HG03064 (cell line): ENCODE measurements around the gene SLC2A5.

Experiments used
- ATAC-seq: cut with Tn5 transposase; IDR thresholded peaks from one replicate; pipeline ENCODE4 v1.9.1; 2021; ENCODE audit warnings: low read depth; ENCODE audit not compliant: unreplicated experiment

Gene SLC2A5

DNA sequence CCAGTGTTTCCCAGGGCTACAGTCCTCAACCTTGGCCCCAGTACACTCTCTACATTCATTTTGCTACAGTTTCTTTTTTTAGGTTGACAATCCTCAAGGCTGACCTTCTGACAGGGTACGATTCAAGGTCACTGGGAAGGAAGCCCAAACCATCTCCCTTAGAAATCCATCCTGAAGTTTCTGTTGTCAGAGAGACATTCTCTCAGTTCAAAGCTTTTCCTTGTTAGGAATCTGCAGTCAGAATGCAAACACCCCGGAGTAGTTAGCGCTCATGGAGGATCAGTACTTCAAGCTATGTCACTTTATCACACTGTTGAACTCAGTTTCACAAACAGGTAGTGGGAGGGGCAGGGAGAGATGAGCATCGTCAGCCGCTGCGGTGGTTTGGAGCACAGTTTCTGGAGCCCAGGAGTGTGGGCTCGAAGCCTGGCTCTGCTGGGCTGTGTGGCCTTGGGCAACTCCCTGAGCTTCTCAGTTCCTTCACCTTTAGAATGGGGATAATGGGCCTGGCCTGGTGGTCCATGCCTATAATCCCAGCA is 4.2 kb downstream of the SLC2A5 start:
- no peak for ATAC-seq

GRCh38 chr1:9062846-9063245 is 6.6 kb downstream of the SLC2A5 start:
- no peak for ATAC-seq

GRCh38 chr1:9062021-9062471 is 7.4 kb downstream of the SLC2A5 start:
- no peak for ATAC-seq

DNA sequence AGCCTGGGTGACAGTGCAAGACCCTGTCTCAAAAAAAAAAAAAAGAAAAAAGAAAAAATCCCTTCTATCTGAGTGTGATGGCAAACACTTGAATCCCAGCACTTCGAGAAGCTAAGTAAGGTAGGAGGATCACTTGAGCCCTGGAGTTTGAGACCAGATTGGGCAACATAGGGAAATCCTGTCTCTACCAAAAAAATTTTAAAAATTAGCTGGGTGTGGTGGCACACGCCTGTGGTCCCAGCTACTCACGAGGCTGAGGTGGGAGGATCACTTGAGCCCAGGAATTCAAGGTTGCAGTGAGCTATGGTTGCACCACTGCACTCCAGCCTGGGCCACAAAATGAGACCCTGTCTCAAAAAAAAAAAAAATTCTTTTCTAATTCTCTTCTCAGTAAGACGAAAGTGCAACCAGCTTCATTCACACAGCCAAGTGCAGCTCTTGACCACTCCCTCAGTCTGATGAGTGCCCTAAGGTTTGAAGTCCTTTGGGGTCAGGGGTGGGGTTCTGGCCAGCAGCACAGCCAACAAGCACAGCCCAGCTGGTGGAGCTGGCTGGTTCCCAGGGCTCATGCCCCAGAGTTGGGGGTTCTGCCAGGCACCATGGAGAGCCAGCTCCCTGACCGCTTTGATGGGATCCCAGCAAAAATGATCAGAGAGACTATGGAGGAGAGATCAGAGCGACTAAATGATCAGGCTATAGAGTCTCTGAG is 8.0 kb downstream of the SLC2A5 start:
- ATAC-seq, result no peak

- ATAC-seq, result no peak
Measured at GRCh38 chr1:9059891-9060744, 9.3 kb downstream of the SLC2A5 start.

DNA sequence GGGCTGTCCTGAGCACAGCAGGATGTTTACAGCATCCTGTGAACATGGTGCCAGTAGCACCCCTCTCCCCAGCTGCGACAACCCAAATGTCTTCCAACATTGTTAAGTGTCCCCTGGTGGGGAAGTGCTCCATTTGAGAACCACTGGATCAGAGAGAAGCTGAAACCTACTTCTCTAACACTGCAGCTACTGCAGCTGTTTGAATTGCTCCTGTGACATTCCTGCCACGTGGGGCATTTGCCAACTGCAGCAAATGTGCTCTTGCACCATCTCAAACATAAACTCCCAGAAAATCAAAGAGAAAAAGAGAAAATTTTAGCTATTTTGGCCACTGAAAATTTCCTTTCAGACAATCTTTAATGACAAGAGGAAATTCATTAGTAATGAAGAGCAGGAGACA is 11.0 kb downstream of the SLC2A5 start:
- ATAC-seq, result no peak

DNA sequence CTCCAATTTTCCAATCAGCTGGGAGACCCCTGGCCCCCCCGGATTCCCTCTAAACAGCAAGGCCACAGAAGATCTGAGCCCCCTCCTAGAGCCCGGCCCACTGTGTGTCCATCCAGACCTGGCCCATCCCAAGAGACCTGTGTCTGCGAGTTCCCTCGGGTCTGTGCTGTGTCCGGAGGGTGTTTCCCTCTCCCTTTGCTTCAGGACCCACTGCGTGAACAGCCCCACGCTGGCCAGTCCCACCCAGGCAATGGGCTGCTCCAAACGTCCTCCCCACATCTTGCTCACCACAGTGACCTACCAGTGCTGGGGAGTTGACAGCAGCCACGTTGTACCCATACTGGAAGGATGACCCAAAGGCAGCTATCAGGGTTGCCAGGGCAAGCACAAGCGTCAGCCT is 11.6 kb downstream of the SLC2A5 start:
- ATAC-seq, result no peak

DNA sequence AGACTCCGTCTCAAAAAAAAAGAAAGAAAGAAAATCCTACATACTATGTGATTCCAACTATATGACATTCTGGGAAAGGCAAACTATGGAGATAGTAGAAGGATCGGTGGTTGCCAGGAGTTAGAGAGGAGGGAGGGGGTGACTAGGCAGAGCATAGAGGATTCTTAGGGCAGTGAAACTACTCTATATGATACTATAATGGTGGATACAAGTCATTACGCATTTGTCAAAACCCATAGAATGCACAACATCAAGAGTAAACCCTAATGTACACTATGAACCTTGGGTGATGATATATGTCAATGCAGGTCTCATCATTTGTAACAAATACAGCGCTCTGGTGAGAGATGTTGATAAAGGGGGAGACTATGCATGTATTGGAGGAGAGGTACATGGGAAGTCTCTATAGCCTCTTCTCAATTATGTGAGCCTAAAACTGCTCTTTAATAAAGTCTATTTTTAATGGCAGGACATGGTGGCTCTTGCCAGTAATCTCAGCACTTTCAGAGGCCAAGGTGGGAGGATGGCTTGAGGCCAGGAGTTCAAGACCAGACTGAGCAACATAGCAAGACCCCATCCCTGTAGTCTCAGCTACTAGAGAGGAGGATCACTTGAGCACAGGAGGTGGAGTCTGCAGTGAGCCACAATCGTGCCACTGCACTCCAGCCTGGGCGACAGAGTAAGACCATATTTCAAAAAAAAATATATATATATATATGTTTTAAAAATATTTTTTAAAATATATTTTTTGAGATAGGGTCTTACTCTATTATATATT is 17.0 kb downstream of the SLC2A5 start:
- no peak for ATAC-seq

DNA sequence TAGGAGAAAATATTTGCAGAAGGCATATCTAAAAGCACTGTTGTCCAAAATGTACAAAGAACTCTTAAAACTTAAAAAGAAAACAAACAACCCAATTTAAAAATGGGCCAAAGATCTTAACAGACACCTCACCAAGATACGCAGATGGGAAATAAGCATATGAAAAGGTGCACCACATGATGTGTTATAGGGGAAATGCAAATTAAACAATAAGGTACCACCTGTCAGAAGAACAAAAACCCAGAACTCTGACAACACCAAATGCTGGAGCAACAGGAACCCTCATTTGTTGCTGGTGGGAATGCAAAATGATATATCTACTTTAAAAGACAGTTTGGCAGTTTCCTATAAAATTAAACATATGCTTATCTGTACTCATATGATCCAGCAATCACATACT is 18.1 kb downstream of the SLC2A5 start:
- ATAC-seq, result no peak

DNA sequence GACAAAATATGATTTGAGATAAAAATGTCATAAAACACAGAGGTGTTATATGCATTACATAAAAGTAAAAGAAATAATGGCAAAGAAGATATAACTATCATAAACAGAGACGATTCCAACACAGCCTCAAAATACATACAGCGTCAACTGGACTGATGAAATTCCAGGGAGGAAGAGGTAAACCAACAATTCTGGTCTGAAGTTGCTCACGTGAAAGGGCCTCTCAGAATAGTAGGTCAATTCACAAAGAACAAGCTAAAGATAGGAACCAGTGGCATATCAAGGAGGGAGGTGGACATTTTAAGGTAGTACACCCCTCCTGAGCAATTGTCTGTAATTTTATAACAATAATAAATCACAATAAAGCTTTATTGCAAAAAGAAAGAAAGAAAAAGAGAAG is 18.6 kb downstream of the SLC2A5 start:
- ATAC-seq, result no peak

DNA sequence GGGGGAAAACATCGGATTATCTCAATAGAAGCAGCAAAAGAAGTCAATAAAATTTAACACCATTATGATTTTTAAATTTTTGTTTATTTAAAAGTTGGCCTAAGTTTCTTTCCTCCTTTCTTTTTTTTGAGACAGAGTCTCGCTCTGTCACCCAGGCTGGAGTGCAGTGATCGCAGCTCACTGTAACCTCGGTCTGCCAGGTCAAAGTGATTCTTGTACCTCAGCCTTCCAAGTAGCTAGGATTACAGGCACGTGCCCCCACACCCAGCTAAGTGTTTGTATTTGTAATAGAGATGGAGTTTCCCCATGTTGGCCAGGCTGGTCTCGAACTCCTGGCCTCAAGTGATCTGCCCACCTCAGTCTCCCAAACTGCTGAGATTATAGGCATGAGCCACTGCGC is 20.9 kb downstream of the SLC2A5 start:
- ATAC-seq, result no peak

DNA sequence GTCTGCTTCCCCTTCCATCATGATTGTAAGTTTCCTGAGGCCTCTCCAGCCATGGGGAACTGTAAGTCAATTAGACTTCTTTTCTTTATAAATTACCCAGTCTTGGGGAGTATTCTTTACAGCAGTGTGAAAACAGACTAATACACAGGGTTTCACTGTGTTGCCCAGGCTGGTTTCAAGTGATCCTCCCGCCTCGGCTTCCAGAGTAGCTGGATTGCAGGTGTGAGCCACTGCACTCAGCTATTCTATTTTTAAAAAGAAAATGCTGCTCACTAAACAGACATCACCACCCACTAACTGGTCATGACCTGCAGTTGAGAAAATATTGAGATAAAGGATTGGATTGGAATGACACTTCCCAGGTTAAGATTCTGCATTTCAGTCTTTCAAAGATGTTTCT is 22.4 kb downstream of the SLC2A5 start:
- no peak for ATAC-seq

DNA sequence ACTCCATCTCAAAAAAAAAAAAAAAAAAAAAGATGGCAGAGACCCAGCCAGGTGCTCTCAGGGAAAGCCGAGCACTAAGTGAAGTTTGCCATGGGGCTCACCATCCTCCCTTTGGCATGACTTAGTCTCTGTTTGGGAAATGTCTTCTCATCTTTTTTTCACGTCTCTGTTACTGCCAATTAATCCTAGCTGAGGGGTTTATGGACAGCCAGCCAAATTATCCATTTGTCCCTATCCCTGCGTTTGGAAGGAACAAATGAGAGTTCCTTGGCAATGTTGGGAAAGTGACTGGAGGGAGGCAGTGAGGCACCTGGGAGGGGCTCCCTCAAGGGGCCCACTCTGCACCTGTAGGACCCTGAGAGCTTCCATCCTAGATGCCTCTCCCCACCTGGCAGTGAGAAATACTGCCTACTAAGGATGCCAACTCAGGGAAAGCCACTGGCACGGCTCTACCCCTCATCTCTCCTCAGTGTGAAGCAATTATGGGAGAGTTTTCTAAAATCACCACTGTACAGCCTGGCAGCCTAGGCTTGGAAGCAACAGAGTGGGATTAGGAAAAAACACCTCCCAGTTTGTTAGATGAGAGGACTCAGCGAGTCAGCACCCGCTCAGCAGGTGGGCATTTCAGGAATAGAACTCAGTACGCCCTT is 23.4 kb downstream of the SLC2A5 start:
- no peak for ATAC-seq

DNA sequence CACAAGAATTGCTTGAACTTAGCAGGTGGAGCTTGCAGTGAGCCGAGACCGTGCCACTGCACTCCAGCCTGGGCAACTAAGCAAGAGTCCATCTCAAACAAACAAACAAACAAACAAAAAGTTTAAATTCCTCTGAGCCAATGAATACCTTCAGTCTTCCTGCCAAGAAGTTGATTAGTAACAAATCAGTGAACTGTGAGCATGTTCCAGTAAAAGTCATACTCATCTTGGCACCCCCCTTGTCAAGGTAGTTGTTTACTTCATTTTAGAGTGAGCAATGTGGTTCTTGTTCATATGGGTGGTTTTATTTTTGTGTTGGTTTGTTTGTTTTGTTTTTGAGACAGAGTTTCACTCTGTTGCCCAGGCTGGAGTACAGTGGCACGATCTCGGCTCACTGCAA is 25.2 kb downstream of the SLC2A5 start:
- ATAC-seq, result no peak

DNA sequence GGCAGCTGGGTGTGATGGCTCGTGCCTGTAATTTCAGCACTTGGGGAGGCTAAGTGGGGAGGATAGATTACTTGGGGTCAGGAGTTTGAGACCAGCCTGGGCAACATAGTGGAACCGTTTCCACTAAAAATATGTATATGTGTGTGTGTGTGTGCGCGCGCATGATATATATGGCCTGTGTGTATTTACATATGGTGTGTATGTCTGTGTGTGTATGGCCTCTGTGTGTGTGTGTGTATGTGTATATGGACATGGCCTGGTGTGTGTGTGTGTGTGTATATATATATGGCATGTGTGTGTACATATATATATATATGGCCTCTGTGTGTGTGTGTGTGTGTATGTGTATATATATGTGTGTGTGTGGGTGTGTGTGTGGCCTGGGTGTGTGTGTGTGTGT is 27.2 kb downstream of the SLC2A5 start:
- no peak for ATAC-seq

- no peak for ATAC-seq
Measured at GRCh38 chr1:9041116-9041779, 28.2 kb downstream of the SLC2A5 start.

GRCh38 chr1:9040659-9041030 is 28.8 kb downstream of the SLC2A5 start:
- no peak for ATAC-seq

DNA sequence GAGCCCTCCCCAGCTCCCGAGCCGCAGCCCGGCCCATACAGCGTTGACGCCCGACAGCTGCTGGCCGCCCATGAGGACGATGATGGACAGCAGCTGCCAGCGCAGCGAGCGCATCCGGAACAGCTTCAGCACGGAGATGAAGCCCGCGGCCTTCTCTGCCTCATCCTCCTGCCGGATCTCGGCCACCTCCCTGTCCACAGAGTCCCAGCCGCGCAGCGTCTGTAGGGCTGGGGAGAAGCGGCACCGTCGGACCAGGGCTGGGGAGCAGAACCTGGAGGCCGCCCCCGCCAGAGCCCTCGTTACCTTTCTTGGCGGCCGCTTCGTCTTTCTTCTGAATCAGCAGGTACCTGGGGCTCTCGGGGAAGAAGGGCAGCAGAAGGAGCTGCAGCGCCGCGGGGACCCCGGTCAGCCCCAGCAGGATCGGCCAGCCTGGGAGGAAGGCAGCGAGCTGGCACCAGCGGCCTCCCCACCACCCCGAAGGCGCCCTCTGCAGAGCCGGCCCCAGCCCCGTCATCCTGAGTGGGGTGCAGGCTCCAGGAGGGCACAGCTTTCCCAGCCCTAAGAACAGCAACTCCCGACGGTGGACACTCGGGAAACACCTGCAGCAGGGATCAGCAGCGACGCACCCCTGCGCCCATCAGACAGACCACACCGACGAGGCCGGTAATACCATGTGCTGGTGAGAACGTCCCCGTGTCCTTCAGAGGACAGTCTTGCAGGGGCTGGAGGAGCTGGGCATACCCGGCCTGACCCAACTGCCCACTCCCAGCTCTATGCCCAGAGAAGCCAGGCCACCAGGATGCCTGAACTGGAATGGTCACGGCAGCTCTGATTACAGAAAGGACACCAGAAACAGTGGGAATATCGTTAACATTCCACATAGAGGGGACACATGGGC is 29.4 kb downstream of the SLC2A5 start:
- ATAC-seq, result no peak
